SK-N-SH (cell line): ENCODE results near the gene HSPB7. TPM values are rescaled to one million over a fixed set of nuclear protein-coding genes. Genes with fewer than 3 reads are reported as not detected.
A peak's percentile ranks its signal among the peaks of the same experiment; 100 is the strongest.

Experiments
- CTCF ChIA-PET: fragments of 300-600, 350-600 bp; formaldehyde crosslinking; extraction: SDS; loops from one replicate; lab custom pipeline; 2021; lab: Yijun Ruan, JAX
- POLR2A ChIA-PET: fragments of 350-600 bp; sonication (Branson Sonifier 250); formaldehyde crosslinking; extraction: SDS; loops from one replicate; lab custom pipeline; 2020; ENCODE audit warnings: antibody characterized with exemption, inconsistent platforms; lab: Yijun Ruan, JAX
- DNase-seq: peaks from one replicate; pipeline ENCODE4 v3.0.0; 2012
- H2AFZ ChIP-seq: fragments of 200-600 bp; sonication (generic); 2 replicates; pipeline ENCODE4 v1.8.1; 2016; ENCODE audit warnings: antibody characterized with exemption, mild to moderate bottlenecking, low read depth
- H3F3A ChIP-seq: fragments of 200-600 bp; sonication (generic); replicated peaks from 2 replicates; pipeline ENCODE3; 2016; ENCODE audit warnings: antibody characterized with exemption, mild to moderate bottlenecking; ENCODE audit not compliant: insufficient read depth
- H3K27ac ChIP-seq, 2 experiments: fragments of 200-500 bp in 1 of 2; fragments of 200-600 bp in 1 of 2; sonication (Bioruptor generic) in 1 of 2; sonication (generic), shearing (Covaris generic) in 1 of 2; 2 replicates each; pipeline versions ENCODE4 v1.5.1 to v1.6.1; 2014 to 2016; ENCODE audit warnings: low read depth in 2 of 2, inconsistent platforms in 1 of 2, low read length in 1 of 2, mild to moderate bottlenecking in 1 of 2, mixed read lengths in 1 of 2
- H3K27me3 ChIP-seq: fragments of 200-600 bp; sonication (generic), shearing (Covaris generic); 2 replicates; pipeline ENCODE4 v1.6.1; 2016; ENCODE audit warnings: mixed run types; ENCODE audit not compliant: insufficient read depth
- H3K36me3 ChIP-seq, 2 experiments: fragments of 200-500 bp in 1 of 2; fragments of 200-600 bp in 1 of 2; sonication (Bioruptor generic) in 1 of 2; sonication (generic) in 1 of 2; replicated peaks in 1 of 2; 2 replicates each; pipeline versions ENCODE3 to v1.5.1; 2014 to 2016; ENCODE audit warnings: low read length in 1 of 2, mild to moderate bottlenecking in 1 of 2; ENCODE audit not compliant: insufficient read depth in 2 of 2, control insufficient read depth in 1 of 2
- H3K4me1 ChIP-seq, 2 experiments: fragments of 200-500 bp in 1 of 2; fragments of 200-600 bp in 1 of 2; sonication (Bioruptor generic) in 1 of 2; sonication (generic), shearing (Covaris generic) in 1 of 2; 2 replicates each; pipeline versions ENCODE4 v1.5.1 to v1.6.1; 2014 to 2016; ENCODE audit warnings: low read depth in 1 of 2, low read length in 1 of 2, mixed run types in 1 of 2; ENCODE audit not compliant: insufficient read depth in 2 of 2, control insufficient read depth in 1 of 2
- H3K4me2 ChIP-seq: fragments of 200-600 bp; sonication (generic), shearing (Covaris generic); 2 replicates; pipeline ENCODE4 v1.6.1; 2017; ENCODE audit warnings: mixed run types
- H3K4me3 ChIP-seq, 2 experiments: fragments of 200-500 bp in 1 of 2; fragments of 200-600 bp in 1 of 2; sonication (Bioruptor generic) in 1 of 2; sonication (generic), shearing (Covaris generic) in 1 of 2; 2 replicates each; pipeline versions ENCODE4 v1.5.1 to v1.8.1; 2014 to 2016; ENCODE audit warnings: low read depth in 2 of 2, inconsistent platforms in 1 of 2, low read length in 1 of 2, mild to moderate bottlenecking in 1 of 2, mixed read lengths in 1 of 2, moderate library complexity in 1 of 2
- H3K79me2 ChIP-seq: fragments of 200-600 bp; sonication (generic); 2 replicates; pipeline ENCODE4 v1.8.1; 2017; ENCODE audit warnings: mild to moderate bottlenecking; ENCODE audit not compliant: insufficient read depth
- H3K9ac ChIP-seq: fragments of 200-600 bp; sonication (generic); 2 replicates; pipeline ENCODE4 v1.6.1; 2017; ENCODE audit warnings: mixed run types
- H3K9me2 ChIP-seq: fragments of 200-600 bp; sonication (generic); 2 replicates; pipeline ENCODE4 v1.6.1; 2017; ENCODE audit warnings: mixed run types
- H3K9me3 ChIP-seq: fragments of 200-600 bp; sonication (generic); 2 replicates; pipeline ENCODE4 v1.6.1; 2017; ENCODE audit warnings: mixed run types, mild to moderate bottlenecking, moderate library complexity
- H4K20me1 ChIP-seq: fragments of 200-600 bp; sonication (generic); 2 replicates; pipeline ENCODE4 v1.6.1; 2017; ENCODE audit warnings: mild to moderate bottlenecking, mixed run types; ENCODE audit not compliant: insufficient read depth
- ELF1 ChIP-seq: IDR thresholded peaks from 2 replicates; pipeline ENCODE4 v1.4.0; 2012
- EP300 ChIP-seq, 2 experiments: IDR thresholded peaks; 2 replicates each; pipeline versions ENCODE4 v1.4.0 to v1.6.1; 2012; ENCODE audit warnings: borderline replicate concordance in 1 of 2, low read depth in 1 of 2, low read length in 1 of 2
- FOSL2 ChIP-seq: IDR thresholded peaks from 2 replicates; pipeline ENCODE4 v1.4.0; 2012; ENCODE audit warnings: low read depth, mild to moderate bottlenecking, moderate library complexity, borderline replicate concordance
- FOXJ3 ChIP-seq: sonication (generic); formaldehyde crosslinking; IDR thresholded peaks from 2 replicates; pipeline ENCODE4 v1.5.1; 2020; ENCODE audit warnings: mild to moderate bottlenecking, missing genetic modification reagents
- FOXM1 ChIP-seq: IDR thresholded peaks from 2 replicates; pipeline ENCODE4 v1.4.0; 2012; ENCODE audit warnings: low read depth, mild to moderate bottlenecking
- GABPA ChIP-seq: IDR thresholded peaks from 2 replicates; pipeline ENCODE4 v1.4.0; 2012; ENCODE audit warnings: low read depth, mild to moderate bottlenecking
- GATA2 ChIP-seq: sonication (generic); formaldehyde crosslinking; IDR thresholded peaks from 2 replicates; pipeline ENCODE4 v1.5.0; 2020; ENCODE audit warnings: mild to moderate bottlenecking, missing genetic modification reagents
- JUND ChIP-seq: IDR thresholded peaks from 2 replicates; pipeline ENCODE4 v1.4.0; 2012
- NFIC ChIP-seq: IDR thresholded peaks from 2 replicates; pipeline ENCODE4 v1.4.0; 2012; ENCODE audit warnings: borderline replicate concordance
- NRF1 ChIP-seq: IDR thresholded peaks from 2 replicates; pipeline ENCODE4 v1.6.1; 2012; ENCODE audit warnings: low read depth, mild to moderate bottlenecking, low read length
- RCOR1 ChIP-seq: fragments of 150-350 bp; IDR thresholded peaks from 2 replicates; pipeline ENCODE4 v1.6.1; 2017; ENCODE audit warnings: antibody characterized with exemption, low read length
- RFX5 ChIP-seq: IDR thresholded peaks from 2 replicates; pipeline ENCODE4 v1.6.1; 2012; ENCODE audit warnings: mild to moderate bottlenecking, improper control_type of control experiment, low read length
- RXRA ChIP-seq: IDR thresholded peaks from 2 replicates; pipeline ENCODE4 v1.4.0; 2012; ENCODE audit warnings: low read depth, mild to moderate bottlenecking, borderline replicate concordance
- SMC3 ChIP-seq: IDR thresholded peaks from 2 replicates; pipeline ENCODE4 v1.6.1; 2012; ENCODE audit warnings: low read depth, low read length, improper control_type of control experiment
- WGBS: methylation state at CpG from one replicate; pipeline ENCODE4 v1.1.6; 2017; ENCODE audit warnings: low lambda C conversion rate; 5-methylcytosine and 5-hydroxymethylcytosine counted together
- polyA plus RNA-seq, 3 experiments: library from polyadenylated mRNA; depleted of rRNA; stranded (reverse); fragments of >200 nt; gene quantifications; 2 replicates each; pipeline ENCODE4 v1.2.3, GENCODE V29; 2012
- TF ChIP-seq, protein P1 (sequence below): fragments of 200-600 bp; sonication (generic); IDR thresholded peaks from 2 replicates; pipeline ENCODE4 v1.6.1; 2017; ENCODE audit warnings: antibody characterized with exemption, mild to moderate bottlenecking, moderate library complexity
- TF ChIP-seq, protein P2 (sequence below): IDR thresholded peaks from 2 replicates; pipeline ENCODE4 v1.4.0; 2012; ENCODE audit warnings: low read depth, borderline replicate concordance
- TF ChIP-seq, protein P3 (sequence below): IDR thresholded peaks from 2 replicates; pipeline ENCODE4; 2012

The HSPB7 gene
- 0.05 and 0.23 TPM in 2 replicates for polyA plus RNA-seq (2012; rRNA removed)
- 0.03 and 0.08 TPM in 2 replicates for polyA plus RNA-seq (2012; cell fraction: cytosol; rRNA removed)
- polyA plus RNA-seq (2012; cell fraction: nucleus; rRNA removed): 0.06 and 0.11 TPM in 2 replicates

DNA sequence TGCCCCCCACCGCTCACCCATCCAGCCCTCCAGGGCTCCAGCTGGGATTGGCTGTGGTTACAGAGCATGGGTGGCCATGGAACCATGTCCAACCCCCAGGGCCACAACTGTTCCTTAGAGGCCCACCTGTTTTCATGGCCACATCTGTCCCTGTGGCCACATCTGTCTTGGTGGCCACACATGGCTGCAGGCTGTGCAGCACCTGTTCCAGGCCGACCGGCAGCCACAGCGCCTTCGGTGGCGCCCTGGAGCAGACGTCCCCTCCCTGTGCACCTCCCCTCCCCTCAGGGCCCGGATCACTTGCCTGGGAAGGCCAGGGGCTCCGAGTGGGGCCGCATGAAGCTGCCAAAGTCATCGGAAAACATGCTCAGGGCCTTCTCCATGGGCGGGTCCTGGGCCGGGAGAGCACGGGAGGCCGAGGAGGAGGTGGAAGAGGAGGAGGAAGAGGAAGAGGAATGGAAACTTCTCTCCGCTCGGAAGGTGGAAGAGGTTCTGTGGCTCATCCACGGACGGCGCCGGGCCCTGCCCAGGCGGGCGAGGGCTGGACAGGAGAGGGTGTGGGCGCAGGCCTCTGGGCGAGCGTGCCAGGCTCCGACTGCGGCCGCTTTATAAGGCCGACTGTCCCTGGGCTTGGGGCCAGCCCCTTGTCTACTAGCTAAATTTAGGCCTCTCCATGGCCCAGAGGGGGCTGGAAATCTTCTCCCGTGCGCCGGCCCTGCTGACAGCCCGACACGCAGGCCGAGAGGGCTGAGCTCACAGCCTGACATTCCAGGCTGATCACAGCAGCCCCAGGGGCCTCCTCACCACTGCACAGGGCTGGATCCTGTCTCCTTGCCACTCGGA lies at the start of gene HSPB7:
TSS of gene HSPB7 (minus strand) at position 583 of the 843 bp plus-strand sequence. CDS start at position 503, 80 bp downstream.
- Histone ChIP-seq H3K4me2 (no peak within 1 kb of the TSS), H3K36me3 (no peaks in the 10 kb centered on the region), H3K9me2 (no peaks in the 10 kb centered on the region), H3K9ac (no peak within 1 kb of the TSS), H3K4me1 (peaks cover 10 to 57% of the 10 kb centered on the region in 2 experiments; a peak in 2 of 4 replicates), H3K27me3 (no peaks in the 10 kb centered on the region), H2AFZ (no peak within 1 kb of the TSS), H3K27ac (peak within 1 kb of the TSS in 1 of 2 experiments; percentile 22; a peak in 1 of 4 replicates), H4K20me1 (no peaks in the 10 kb centered on the region), H3K9me3 (no peaks in the 10 kb centered on the region), H3F3A (no peaks in the 10 kb centered on the region), H3K79me2 (no peaks in the 10 kb centered on the region), H3K4me3 (no peak within 1 kb of the TSS)
- WGBS: 84% methylated on average over 29 of the region's 37 CpGs
- CTCF ChIA-PET: interaction anchor here (0.7 to 2.9 kb wide), 9 partner anchors 8 to 226 kb away, joined by 3 to 22 read pairs (median 5); partner anchors contain the start of genes CLCNKB and FAM131C
- no peak for TF ChIP-seq FOXJ3 (CRISPR knock-in tag)
- TF ChIP-seq JUND: no peak
- no peak for TF ChIP-seq EP300 (IDR thresholded peaks at IDR 0.05; ENCODE audit: borderline replicate concordance in 1 of 2, low read depth in 1 of 2, low read length in 1 of 2)
- no peak for TF ChIP-seq NRF1
- no peak for TF ChIP-seq GATA2 (CRISPR knock-in tag)
- no peak for TF ChIP-seq RCOR1
- no peak for TF ChIP-seq FOSL2
- TF ChIP-seq, protein P1, sequence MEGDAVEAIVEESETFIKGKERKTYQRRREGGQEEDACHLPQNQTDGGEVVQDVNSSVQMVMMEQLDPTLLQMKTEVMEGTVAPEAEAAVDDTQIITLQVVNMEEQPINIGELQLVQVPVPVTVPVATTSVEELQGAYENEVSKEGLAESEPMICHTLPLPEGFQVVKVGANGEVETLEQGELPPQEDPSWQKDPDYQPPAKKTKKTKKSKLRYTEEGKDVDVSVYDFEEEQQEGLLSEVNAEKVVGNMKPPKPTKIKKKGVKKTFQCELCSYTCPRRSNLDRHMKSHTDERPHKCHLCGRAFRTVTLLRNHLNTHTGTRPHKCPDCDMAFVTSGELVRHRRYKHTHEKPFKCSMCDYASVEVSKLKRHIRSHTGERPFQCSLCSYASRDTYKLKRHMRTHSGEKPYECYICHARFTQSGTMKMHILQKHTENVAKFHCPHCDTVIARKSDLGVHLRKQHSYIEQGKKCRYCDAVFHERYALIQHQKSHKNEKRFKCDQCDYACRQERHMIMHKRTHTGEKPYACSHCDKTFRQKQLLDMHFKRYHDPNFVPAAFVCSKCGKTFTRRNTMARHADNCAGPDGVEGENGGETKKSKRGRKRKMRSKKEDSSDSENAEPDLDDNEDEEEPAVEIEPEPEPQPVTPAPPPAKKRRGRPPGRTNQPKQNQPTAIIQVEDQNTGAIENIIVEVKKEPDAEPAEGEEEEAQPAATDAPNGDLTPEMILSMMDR: no peak
- TF ChIP-seq ELF1: no peak
- no peak for TF ChIP-seq RXRA
- no peak for TF ChIP-seq FOXM1
- TF ChIP-seq, protein P2, sequence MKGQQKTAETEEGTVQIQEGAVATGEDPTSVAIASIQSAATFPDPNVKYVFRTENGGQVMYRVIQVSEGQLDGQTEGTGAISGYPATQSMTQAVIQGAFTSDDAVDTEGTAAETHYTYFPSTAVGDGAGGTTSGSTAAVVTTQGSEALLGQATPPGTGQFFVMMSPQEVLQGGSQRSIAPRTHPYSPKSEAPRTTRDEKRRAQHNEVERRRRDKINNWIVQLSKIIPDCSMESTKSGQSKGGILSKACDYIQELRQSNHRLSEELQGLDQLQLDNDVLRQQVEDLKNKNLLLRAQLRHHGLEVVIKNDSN: no peak
- TF ChIP-seq, protein P3, sequence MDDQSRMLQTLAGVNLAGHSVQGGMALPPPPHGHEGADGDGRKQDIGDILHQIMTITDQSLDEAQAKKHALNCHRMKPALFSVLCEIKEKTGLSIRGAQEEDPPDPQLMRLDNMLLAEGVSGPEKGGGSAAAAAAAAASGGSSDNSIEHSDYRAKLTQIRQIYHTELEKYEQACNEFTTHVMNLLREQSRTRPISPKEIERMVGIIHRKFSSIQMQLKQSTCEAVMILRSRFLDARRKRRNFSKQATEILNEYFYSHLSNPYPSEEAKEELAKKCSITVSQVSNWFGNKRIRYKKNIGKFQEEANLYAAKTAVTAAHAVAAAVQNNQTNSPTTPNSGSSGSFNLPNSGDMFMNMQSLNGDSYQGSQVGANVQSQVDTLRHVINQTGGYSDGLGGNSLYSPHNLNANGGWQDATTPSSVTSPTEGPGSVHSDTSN: no peak
- TF ChIP-seq RFX5: no peak
- no peak for TF ChIP-seq NFIC
- TF ChIP-seq SMC3: no peak
- no peak for TF ChIP-seq GABPA
- POLR2A ChIA-PET: no interaction called here
- peak; percentile 76 for DNase-seq
